HG03521 (cell line): ENCODE measurements around the gene TYK2.
"Not testable (repeated sequence)": the region's sequence is repeated elsewhere in the genome, so short reads cannot be mapped to it uniquely, and the experiment has no call there.

Experiments
- ATAC-seq: cut with Tn5 transposase; IDR thresholded peaks from one replicate; pipeline ENCODE4 v1.9.1; 2021; ENCODE audit warnings: mild to moderate bottlenecking, moderate library complexity; ENCODE audit not compliant: unreplicated experiment

Gene TYK2

GRCh38 chr19:10380313-10381102 lies at the start of gene TYK2:
Gene TYK2, minus strand, starts transcription at chr19:10380572. Its CDS starts 2,166 bp downstream, at chr19:10378406.
- peak; percentile 94 for ATAC-seq

DNA sequence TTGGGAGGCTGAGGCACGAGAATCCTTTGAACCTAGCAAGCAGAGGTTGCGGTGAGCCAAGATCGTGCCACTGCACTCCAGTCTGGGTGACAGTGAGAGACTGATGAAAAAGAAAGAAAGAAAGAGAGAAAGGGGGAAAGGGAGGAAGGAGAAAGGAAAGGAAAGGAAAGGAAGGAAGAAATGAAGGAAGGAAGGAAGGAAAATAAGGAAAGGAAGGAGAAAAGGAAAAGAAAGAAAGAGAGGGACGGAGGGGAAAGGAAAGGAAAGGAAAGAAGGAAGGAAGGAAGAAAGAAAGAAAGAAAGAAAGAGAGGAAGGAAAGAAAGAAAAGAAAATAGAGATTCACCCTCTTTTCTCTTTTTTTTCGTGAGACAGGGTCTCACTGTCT lies 48.6 kb upstream of the TYK2 start:
- ATAC-seq, result no peak

GRCh38 chr19:10427169-10427568 lies 46.8 kb upstream of the TYK2 start:
- ATAC-seq, result no peak

- no peak for ATAC-seq
These were observed 43.8 kb upstream of the TYK2 start for GRCh38 chr19:10424011-10424637.

DNA sequence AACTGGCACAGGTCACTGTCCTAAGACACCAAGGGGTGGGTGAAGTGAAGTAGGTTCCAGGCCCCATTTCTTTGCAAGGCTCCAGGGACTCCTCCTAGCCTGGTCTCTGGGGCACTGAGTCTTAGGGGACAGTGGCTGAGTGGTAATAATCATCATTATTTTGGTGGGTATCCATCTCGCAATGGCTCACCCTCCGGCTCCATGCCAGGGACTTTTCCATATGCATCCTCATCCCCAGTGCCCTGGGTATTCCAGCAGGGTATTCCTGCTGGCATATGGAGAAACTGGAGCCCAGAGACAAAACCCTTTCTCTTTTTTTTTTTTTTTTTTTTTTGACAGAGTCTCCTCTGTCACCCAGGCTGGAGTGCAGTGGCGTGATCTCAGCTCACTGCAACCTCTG lies 42.5 kb upstream of the TYK2 start:
- ATAC-seq, result no peak

DNA sequence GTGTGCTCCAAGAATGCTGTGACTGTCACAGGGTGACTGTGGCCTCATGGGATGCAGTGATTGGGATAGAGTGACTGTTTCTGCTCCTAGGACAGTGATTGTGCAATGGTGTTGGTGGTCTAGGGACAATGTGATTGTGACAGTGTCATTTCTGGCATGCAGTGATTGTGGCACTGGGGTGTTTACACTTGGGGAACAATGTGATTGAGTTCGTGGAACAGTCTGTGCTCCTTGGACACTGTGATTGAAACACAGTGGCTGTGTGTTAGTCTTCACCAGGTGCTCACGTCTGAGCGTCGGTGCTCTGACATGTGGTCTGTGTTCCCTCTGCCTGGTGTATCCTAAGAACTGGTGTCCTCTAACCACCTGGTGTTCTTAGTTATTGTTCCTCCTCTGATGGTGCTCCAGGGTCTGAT lies 41.7 kb upstream of the TYK2 start:
- ATAC-seq, result no peak

DNA sequence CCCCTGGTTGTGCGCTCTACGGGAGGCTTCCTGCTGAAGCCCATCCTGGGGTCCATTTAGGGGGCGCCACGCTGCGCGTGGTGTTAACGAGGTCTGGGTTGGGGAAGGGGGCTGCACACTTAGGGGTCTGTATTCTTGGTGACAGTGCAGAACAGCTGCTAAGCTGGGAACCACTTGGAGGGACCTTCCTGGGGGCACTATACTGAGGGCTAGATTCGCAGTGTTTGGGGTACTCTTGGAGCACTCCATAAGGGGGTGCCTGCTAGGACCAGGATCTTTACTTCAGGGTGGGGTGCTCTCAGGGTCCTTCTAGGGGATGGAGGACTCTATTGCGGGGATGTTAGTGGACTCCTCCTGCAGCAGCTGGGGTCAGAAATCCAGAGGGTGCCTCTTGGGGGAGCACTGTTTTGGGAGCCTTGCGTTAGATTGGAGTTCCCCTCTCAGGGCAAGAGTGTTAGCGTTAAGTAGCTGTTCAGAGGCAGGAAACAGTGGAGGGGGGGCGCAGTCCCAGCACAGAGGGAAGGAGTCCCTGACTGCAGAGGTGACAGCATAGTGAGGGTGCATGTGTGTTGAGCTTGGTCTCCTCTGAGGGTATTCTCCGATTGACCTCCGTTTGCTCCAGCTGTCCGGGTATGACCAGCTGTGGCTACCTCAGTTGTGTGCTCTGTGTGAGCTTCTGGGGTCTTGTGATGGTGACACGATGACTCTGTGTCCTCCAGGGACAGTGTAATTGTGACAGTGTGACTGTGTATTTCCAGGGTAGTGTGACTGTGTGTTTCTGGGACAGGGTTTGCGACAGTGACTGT lies 41.1 kb upstream of the TYK2 start:
- ATAC-seq, result no peak

- ATAC-seq, result no peak
These were observed 40.3 kb upstream of the TYK2 start, which contains the start of gene PDE4A for GRCh38 chr19:10420444-10421239. Gene PDE4A, plus strand, starts transcription at chr19:10420538. Its CDS starts 227 bp downstream, at chr19:10420765.

DNA sequence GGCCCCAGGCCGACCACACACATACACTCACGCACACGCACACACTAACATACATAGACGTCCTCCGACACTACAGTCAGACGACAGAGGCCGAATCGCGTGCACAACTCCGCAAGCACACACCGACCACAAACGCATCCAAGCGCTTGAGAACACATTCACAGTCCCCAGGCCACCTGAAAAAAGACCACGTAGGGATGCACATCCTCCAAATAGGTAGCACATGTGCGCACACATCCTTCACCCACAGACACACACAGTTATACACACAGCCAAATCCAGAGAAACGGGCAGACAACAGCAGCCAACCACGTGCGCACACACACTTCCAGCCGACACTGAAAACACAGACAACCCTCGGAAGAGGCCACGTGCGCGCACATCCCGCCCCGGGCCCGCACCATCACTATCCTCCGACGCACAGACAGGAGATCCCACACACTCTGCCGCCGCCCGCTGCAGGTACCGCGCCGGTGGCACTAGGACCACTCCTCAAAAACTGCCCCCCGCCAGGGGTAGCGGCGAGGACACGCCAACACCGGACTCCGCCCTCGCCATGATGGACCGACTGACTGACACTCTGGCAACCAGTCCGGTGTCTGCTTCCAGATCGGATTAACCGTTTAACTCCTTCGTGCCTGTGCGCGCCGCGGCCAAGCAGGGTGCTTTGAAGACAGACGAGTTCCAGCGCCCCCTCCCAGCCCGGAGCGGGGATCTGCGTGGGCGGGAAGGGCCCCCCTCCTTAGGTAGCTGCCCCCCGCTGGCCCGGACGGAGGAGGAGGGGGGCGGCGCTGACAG lies 39.5 kb upstream of the TYK2 start:
- no peak for ATAC-seq

- ATAC-seq, result no peak
These were observed 38.9 kb upstream of the TYK2 start for GRCh38 chr19:10419200-10419645.

- ATAC-seq, result no peak
These were observed 38.3 kb upstream of the TYK2 start for GRCh38 chr19:10418485-10419199.

DNA sequence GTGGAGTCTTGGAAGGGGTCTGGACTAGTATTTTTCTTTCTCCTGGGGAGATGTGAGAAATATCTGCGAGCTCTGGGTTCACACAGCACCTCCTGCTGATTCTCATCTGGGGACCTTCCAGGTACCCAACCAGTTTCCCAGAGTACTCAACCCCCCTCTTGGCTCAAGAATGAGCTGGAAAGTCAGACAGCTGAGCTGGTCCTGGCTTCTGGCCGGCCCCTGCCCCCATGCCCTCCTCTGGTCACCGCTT lies 37.8 kb upstream of the TYK2 start:
- no peak for ATAC-seq

- ATAC-seq, result no peak
These were observed 37.3 kb upstream of the TYK2 start for GRCh38 chr19:10417541-10418234.

DNA sequence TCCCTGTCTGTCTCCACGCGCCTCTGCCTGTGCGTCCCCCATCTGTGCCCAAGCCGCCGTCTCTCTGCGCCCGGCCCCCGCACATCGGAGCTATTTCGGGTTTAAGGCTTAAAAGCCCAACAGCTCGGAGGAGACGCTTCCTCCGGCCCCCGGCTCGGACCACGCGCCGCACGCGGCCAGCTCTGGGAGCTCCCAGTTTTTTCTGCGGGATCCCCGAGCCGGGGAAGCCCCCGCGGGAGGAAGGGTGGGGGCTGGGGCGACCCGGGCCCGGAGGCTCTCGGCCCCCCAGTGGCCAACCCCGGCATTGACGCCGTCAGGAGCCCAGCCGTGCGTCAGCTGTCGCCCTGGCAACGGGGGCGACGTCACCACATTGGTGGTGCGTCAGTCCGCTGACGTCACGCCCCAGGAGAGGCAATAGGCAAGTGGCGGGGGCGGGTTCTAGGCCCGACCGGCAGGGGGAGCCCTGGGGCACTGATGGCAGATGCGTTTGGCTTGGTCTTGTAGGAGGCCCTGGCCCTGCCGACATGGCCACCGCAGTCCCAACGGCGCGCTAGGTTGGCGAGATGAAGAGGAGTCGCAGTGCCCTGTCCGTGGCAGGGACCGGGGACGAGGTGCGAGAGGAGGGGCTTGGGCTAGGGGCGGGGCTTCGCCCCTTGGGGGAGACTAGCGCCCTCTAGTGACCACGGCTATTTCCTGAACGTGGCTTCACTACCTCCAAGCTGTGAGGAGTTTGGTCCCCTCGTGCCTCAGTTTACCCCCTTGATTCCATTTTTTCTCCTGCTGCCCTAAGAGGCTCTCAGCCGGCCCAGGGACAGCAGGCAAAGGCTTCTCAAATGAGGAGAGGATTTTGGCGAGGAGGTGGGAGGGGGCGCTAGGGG lies 36.2 kb upstream of the TYK2 start:
- peak; percentile 47 for ATAC-seq

DNA sequence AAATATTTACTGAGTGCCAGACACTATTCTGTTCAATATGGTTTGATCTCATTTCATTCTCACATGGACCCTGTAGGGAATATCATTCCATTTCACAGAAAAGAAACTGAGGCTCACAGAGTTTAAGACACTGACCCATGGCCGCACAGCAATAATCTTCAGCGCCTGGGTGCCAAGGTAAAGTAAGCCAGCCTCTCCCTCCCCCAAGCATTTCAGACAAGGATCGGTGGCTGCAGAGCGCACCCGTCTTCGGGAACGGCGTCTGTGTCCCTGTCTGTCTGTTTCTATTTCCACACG lies 35.7 kb upstream of the TYK2 start:
- no peak for ATAC-seq

DNA sequence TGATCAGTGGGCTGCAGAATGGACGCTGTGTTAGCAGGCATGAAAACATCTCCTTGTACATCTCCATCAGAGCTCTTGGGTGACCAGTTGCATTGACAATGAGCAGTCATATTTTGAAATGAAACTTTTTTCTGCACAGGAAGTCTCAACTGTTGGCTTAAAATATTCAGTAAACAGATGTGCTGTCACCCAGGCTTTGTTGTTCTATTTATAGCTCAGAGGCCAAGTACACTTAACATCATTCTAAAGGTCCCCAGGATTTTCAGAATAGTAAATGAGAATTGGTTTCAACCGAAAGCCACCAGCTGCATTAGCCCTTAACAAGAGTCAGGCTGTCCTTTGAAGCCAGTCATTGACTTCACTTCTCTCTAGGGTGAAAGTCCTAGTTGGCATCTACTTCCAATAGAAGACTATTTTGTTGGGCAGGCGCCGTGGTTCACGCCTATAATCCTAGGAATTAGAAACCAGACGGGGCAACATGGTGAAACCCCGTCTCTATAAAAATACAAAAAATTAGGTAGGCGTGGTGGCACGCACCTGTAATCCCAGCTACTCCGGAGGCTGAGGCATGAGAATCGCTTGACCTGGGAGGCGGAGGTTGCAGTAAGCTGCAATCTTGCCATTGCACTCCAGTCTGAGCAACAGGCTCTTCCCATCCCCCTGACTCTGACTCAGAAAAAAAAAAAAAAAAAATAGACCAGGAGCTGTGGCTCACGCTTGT lies 32.0 kb upstream of the TYK2 start:
- ATAC-seq, result peak; percentile 49

- ATAC-seq, result not testable (repeated sequence)
These were observed 30.9 kb upstream of the TYK2 start for GRCh38 chr19:10411224-10411623.
